Loucy (cell line): ENCODE data around the gene NBAS.

Experiments used
- CTCF ChIP-seq: fragments of 200-600 bp; sonication (generic); conservative IDR thresholded peaks from 2 replicates; pipeline ENCODE4 v1.5.1; 2014; ENCODE audit warnings: mild to moderate bottlenecking, antibody characterized with exemption, low read length
- EZH2phosphoT487 ChIP-seq: fragments of 200-600 bp; IDR thresholded peaks from 2 replicates; pipeline ENCODE4 v1.6.1; 2018; ENCODE audit warnings: antibody characterized with exemption, mild to moderate bottlenecking, moderate library complexity, borderline replicate concordance

DNA sequence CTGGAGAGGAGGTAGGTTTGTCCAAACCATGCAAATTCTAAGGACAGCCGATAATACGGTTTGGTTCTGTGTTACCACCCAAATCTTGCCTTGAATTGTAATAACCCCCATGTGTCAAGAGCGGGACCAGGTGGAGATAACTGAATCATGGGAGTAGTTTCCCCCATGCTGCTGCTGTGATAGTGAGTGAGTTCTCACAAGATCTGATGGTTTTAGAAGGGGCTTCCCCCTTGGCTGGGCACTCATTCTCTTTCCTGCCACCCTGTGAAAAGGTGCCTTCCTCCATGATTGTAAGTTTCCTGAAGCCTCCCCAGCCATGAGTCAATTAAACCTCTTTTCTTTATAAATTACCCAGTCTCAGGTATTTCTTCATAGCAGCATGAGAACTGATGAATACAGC, 295.2 kb downstream of the NBAS start:
- TF ChIP-seq CTCF, result no peak
- no peak for TF ChIP-seq EZH2phosphoT487
